Measurements from ENCODE around the gene RFTN1.

Gene RFTN1

GRCh38 chr3:16468336-16469098 lies 45.0 kb downstream of the RFTN1 start:
- Histone ChIP-seq H3K4me1 (ENCODE audit: control insufficient read depth, insufficient read depth, low read length) (no peaks in the 10 kb centered on the region), H3K36me3 (ENCODE audit: control insufficient read depth, insufficient read depth, low read length) (no peaks in the 10 kb centered on the region), H3K9me3 (ENCODE audit: control insufficient read depth, insufficient read depth, low read length) (no peaks in the 10 kb centered on the region), H3K4me3 (ENCODE audit: low read depth, low read length) (no peak overlapping the region), H3K9ac (ENCODE audit: low read depth, low read length) (no peak overlapping the region), H3K27me3 (ENCODE audit: control insufficient read depth, insufficient read depth, low read length) (no peaks in the 10 kb centered on the region)

- Histone ChIP-seq H3K9ac (ENCODE audit: low read depth, low read length) (no peak overlapping the region), H3K4me3 (ENCODE audit: low read depth, low read length) (no peak overlapping the region), H3K9me3 (ENCODE audit: control insufficient read depth, insufficient read depth, low read length) (no peaks in the 10 kb centered on the region), H3K36me3 (ENCODE audit: control insufficient read depth, insufficient read depth, low read length) (no peaks in the 10 kb centered on the region), H3K27me3 (ENCODE audit: control insufficient read depth, insufficient read depth, low read length) (no peaks in the 10 kb centered on the region), H3K4me1 (ENCODE audit: control insufficient read depth, insufficient read depth, low read length) (no peaks in the 10 kb centered on the region)
These were observed 45.5 kb downstream of the RFTN1 start for GRCh38 chr3:16468002-16468335.

DNA sequence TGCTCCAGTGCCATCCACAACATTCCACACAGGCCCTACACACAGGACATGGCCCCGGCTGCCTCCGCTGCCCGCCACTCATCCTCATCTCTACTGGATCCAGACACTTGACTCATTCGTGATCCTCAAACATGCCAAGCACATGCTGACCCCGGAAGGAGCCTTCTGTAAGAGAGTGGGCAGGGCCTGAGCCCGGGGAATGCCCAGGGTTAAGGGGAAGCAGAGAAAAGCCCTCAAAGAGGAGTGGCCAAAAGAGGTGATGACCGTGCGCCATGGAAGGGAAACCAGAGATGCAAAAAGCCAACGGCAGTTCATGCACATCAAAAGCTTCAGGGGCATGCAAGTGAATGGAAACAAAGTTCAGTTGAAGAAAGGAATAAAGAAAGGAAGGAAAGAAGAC lies 46.1 kb downstream of the RFTN1 start:
- no peaks in the 10 kb centered on the region for H3K9me3 ChIP-seq (ENCODE audit: control insufficient read depth, insufficient read depth, low read length)
- no peaks in the 10 kb centered on the region for H3K27me3 ChIP-seq (ENCODE audit: control insufficient read depth, insufficient read depth, low read length)
- no peak overlapping the region for H3K9ac ChIP-seq (ENCODE audit: low read depth, low read length)
- H3K4me3 ChIP-seq (ENCODE audit: low read depth, low read length): no peak overlapping the region
- no peaks in the 10 kb centered on the region for H3K36me3 ChIP-seq (ENCODE audit: control insufficient read depth, insufficient read depth, low read length)
- no peaks in the 10 kb centered on the region for H3K4me1 ChIP-seq (ENCODE audit: control insufficient read depth, insufficient read depth, low read length)

DNA sequence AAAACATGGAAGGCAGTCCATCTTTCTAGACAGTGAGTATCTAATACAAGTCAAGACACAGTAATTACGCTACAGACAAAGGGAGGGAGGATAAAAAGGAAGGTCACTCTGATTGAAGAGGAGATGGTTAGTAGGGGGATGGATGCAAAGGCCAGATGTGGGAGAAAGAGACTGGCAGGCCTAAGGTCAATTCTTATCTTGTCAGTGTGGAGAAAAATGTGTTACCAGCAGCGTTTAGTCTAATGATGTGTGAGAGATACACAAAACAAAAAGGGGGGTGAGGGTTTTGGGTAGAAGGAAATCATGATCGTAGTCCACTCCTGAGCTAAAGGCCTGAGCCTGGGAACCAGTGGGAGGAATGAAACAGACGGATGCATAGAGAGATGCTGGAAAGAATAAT lies 46.7 kb downstream of the RFTN1 start:
- Histone ChIP-seq H3K27me3 (ENCODE audit: control insufficient read depth, insufficient read depth, low read length) (no peaks in the 10 kb centered on the region), H3K9ac (ENCODE audit: low read depth, low read length) (no peak overlapping the region), H3K4me3 (ENCODE audit: low read depth, low read length) (no peak overlapping the region), H3K36me3 (ENCODE audit: control insufficient read depth, insufficient read depth, low read length) (no peaks in the 10 kb centered on the region), H3K4me1 (ENCODE audit: control insufficient read depth, insufficient read depth, low read length) (no peaks in the 10 kb centered on the region), H3K9me3 (ENCODE audit: control insufficient read depth, insufficient read depth, low read length) (no peaks in the 10 kb centered on the region)

DNA sequence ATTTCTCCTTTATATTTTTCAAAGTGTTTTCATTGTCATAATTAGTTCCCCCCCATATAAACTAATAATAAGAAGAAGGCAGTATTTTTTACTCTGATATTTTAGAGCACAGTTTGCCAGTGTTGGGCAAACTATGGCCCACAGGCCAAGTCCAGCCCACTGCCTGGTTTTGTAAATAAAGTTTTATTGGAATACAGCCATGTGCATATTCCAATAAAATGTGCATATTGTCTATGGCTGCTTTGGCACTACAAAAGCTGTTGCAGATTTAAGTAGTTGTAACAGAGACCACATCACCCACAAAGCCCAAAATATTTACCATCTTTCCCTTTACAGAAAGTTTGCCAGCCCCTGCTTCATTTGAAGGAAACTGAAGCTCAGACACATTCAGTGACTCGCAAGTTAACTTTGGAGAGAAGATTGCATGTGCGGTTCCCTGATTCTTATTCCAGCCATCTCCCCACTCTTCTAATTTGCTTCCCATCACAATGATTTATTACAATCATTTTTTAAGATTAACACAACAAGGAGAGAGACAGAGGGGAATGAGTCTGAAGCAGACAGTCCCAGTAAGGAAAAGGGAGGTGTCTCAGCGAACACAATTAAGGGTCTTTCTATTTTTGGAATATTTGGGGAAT lies 48.9 kb downstream of the RFTN1 start:
- Histone ChIP-seq H3K4me3 (ENCODE audit: low read depth, low read length) (no peak overlapping the region), H3K27me3 (ENCODE audit: control insufficient read depth, insufficient read depth, low read length) (no peaks in the 10 kb centered on the region), H3K4me1 (ENCODE audit: control insufficient read depth, insufficient read depth, low read length) (no peaks in the 10 kb centered on the region), H3K36me3 (ENCODE audit: control insufficient read depth, insufficient read depth, low read length) (no peaks in the 10 kb centered on the region), H3K9me3 (ENCODE audit: control insufficient read depth, insufficient read depth, low read length) (no peaks in the 10 kb centered on the region), H3K9ac (ENCODE audit: low read depth, low read length) (no peak overlapping the region)

- Histone ChIP-seq H3K4me1 (ENCODE audit: control insufficient read depth, insufficient read depth, low read length) (no peaks in the 10 kb centered on the region), H3K9me3 (ENCODE audit: control insufficient read depth, insufficient read depth, low read length) (no peaks in the 10 kb centered on the region), H3K9ac (ENCODE audit: low read depth, low read length) (no peak overlapping the region), H3K4me3 (ENCODE audit: low read depth, low read length) (no peak overlapping the region), H3K36me3 (ENCODE audit: control insufficient read depth, insufficient read depth, low read length) (no peaks in the 10 kb centered on the region), H3K27me3 (ENCODE audit: control insufficient read depth, insufficient read depth, low read length) (no peaks in the 10 kb centered on the region)
These were observed 49.6 kb downstream of the RFTN1 start for GRCh38 chr3:16463914-16464313.

DNA sequence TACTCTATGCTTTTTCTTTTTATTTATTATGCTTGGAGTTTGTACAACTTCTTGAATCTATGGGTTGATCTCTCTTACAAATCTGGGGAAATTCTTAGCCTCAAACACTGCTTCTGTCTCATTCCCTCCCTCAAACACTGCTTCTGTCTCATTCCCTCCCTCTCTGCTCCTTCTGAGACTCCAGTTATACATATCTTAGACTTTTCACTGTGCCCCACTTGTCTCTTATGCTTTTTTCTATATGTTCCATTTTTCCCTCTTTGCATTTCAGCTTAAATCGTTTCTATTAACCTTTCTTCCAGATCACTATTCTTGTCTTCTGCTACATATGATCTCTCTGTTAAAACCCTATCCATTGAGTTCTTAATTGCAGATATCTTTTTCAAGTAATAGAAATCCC lies 50.4 kb downstream of the RFTN1 start:
- H3K4me3 ChIP-seq (ENCODE audit: low read depth, low read length): no peak overlapping the region
- H3K36me3 ChIP-seq (ENCODE audit: control insufficient read depth, insufficient read depth, low read length): no peaks in the 10 kb centered on the region
- no peaks in the 10 kb centered on the region for H3K9me3 ChIP-seq (ENCODE audit: control insufficient read depth, insufficient read depth, low read length)
- no peaks in the 10 kb centered on the region for H3K27me3 ChIP-seq (ENCODE audit: control insufficient read depth, insufficient read depth, low read length)
- H3K9ac ChIP-seq (ENCODE audit: low read depth, low read length): no peak overlapping the region
- no peaks in the 10 kb centered on the region for H3K4me1 ChIP-seq (ENCODE audit: control insufficient read depth, insufficient read depth, low read length)

DNA sequence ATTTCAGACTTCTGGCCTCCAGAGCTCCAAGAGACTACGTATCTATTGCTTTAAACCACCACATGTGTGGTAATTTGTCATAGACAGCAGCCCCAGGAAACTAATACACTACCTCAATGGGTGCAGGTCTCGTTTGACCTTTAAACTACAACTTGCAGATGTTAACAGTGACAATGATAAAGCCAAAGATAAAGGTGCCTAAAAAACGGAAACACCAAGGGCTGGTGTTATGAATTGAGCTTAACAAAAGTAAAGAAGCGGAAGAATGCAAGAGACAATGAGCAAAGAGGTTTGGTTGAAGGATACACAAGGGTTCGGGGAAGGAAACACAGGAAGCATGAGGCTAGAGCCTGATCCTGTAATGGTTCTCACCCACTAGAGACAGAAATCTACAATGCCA lies 50.8 kb downstream of the RFTN1 start:
- no peak overlapping the region for H3K9ac ChIP-seq (ENCODE audit: low read depth, low read length)

DNA sequence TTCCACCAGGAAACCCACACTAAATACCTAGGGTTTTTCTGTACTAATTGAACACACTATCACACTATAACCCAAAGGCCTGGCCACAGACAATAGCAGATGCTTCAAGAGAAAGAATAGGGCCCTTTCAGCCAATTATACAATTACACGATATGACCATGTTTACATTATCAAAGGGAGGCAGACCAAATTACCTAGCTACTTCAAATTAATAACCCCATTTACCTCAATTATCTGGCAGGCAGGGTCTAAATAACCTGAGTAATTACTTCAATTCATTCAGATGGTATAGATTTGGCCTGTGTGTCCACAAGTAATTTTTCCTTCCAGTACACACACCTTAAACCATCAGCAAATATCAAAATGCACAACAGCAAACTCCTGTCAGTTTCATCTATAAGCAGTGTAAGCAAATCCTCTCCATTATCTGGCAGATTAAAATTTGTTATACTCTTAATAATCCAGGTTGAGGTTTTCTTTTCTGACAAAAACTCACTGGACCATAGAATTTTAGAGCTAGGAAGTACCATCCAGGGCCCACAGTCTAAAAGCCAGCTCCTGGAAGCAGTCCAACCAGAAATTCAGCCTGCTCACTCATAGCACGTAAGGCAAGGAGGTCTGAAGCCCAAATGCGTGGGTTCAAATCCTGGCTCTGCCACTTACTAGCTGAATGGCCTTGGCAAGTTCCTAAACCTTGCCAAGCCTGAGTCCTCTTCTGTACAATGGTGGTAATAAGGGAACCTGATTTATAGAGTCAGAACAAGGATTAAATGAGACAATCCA lies 51.8 kb downstream of the RFTN1 start:
- H3K4me1 ChIP-seq (ENCODE audit: control insufficient read depth, insufficient read depth, low read length): no peaks in the 10 kb centered on the region
- H3K36me3 ChIP-seq (ENCODE audit: control insufficient read depth, insufficient read depth, low read length): no peaks in the 10 kb centered on the region
- H3K9ac ChIP-seq (ENCODE audit: low read depth, low read length): no peak overlapping the region
- no peaks in the 10 kb centered on the region for H3K27me3 ChIP-seq (ENCODE audit: control insufficient read depth, insufficient read depth, low read length)
- H3K9me3 ChIP-seq (ENCODE audit: control insufficient read depth, insufficient read depth, low read length): no peaks in the 10 kb centered on the region
- H3K4me3 ChIP-seq (ENCODE audit: low read depth, low read length): no peak overlapping the region

More for the DNA sequence above, 50.8 kb downstream of the RFTN1 start:
- H3K4me1 ChIP-seq (ENCODE audit: control insufficient read depth, insufficient read depth, low read length): no peaks in the 10 kb centered on the region
- no peaks in the 10 kb centered on the region for H3K9me3 ChIP-seq (ENCODE audit: control insufficient read depth, insufficient read depth, low read length)
- H3K4me3 ChIP-seq (ENCODE audit: low read depth, low read length): no peak overlapping the region
- H3K27me3 ChIP-seq (ENCODE audit: control insufficient read depth, insufficient read depth, low read length): no peaks in the 10 kb centered on the region
- H3K36me3 ChIP-seq (ENCODE audit: control insufficient read depth, insufficient read depth, low read length): no peaks in the 10 kb centered on the region

GRCh38 chr3:16460886-16461285 lies 52.6 kb downstream of the RFTN1 start:
- Histone ChIP-seq H3K27me3 (ENCODE audit: control insufficient read depth, insufficient read depth, low read length) (no peaks in the 10 kb centered on the region), H3K36me3 (ENCODE audit: control insufficient read depth, insufficient read depth, low read length) (no peaks in the 10 kb centered on the region), H3K9ac (ENCODE audit: low read depth, low read length) (no peak overlapping the region), H3K9me3 (ENCODE audit: control insufficient read depth, insufficient read depth, low read length) (no peaks in the 10 kb centered on the region), H3K4me3 (ENCODE audit: low read depth, low read length) (no peak overlapping the region), H3K4me1 (ENCODE audit: control insufficient read depth, insufficient read depth, low read length) (no peaks in the 10 kb centered on the region)

GRCh38 chr3:16460273-16460672 lies 53.2 kb downstream of the RFTN1 start:
- H3K4me3 ChIP-seq (ENCODE audit: low read depth, low read length): no peak overlapping the region
- H3K4me1 ChIP-seq (ENCODE audit: control insufficient read depth, insufficient read depth, low read length): peaks cover 4% of the 10 kb centered on the region
- H3K27me3 ChIP-seq (ENCODE audit: control insufficient read depth, insufficient read depth, low read length): no peaks in the 10 kb centered on the region
- H3K36me3 ChIP-seq (ENCODE audit: control insufficient read depth, insufficient read depth, low read length): no peaks in the 10 kb centered on the region
- no peak overlapping the region for H3K9ac ChIP-seq (ENCODE audit: low read depth, low read length)
- H3K9me3 ChIP-seq (ENCODE audit: control insufficient read depth, insufficient read depth, low read length): no peaks in the 10 kb centered on the region

Measured in iPS-15b (cell line).